COR-L47 (cell line): Measurements from ENCODE around the gene CCL11.
"Not testable (repeated sequence)": the region's sequence is repeated elsewhere in the genome, so short reads cannot be mapped to it uniquely, and the experiment has no call there.

Experiments used
- DNase-seq: peaks from one replicate; lab custom pipeline; 2025; lab: John Stamatoyannopoulos, UW

The CCL11 gene

DNA sequence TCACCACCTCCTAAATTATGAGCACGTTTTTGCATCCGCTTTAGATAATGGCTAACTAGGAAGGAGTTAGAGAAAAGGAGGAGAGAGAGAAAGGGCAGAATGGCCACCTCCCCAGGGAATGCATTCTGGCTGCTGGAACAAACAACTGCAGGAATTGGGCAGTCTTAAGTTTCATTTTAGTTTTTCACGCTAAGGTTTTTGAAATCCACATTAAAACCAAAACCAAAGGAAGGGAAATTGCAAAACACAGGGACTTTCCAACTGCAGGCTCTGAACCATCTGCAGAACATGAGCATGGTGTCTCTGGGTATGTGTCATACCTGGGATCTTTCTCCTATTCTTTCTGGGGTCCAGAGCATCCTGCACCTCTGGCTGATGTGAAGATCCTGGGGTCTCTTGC, 21.6 kb downstream of the CCL11 start:
- no peak for DNase-seq

DNA sequence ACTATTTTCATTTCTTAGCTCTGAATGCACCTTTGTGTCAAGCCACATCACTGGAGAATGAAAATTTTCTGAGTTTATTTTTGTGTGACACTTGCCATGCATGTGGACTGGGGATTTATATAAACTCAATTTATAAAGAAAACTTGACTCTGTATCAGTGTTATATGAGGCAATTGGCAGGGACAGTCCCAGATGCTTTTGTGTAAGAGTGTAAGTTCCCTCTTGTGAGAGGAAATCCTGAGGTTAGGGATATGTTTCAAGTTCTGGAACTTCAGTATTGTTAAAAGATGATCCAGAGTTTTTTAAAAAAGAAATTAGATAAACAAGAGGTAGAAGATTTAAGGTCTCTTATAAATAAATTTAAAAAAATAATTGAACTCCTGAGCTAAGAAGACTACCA, 22.8 kb downstream of the CCL11 start:
- no peak for DNase-seq

DNA sequence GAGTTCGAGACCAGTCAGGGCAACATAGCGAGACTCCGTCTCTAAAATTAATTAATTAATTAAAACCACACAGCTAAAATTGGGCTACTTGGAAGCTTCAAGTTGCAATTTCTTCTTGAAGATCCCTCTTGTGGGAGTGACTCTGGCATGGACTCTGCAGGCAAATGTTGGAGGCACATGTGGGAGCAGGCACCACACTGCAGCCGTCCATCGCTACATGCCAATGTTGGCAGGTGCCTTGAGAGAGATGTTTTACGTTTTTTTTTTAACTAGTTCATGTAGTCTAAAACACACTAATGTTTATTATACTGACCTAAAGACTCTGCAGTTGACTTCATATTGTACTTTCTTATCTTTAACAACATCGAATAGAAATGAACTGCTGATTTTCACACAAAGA, 25.7 kb downstream of the CCL11 start:
- no peak for DNase-seq

DNA sequence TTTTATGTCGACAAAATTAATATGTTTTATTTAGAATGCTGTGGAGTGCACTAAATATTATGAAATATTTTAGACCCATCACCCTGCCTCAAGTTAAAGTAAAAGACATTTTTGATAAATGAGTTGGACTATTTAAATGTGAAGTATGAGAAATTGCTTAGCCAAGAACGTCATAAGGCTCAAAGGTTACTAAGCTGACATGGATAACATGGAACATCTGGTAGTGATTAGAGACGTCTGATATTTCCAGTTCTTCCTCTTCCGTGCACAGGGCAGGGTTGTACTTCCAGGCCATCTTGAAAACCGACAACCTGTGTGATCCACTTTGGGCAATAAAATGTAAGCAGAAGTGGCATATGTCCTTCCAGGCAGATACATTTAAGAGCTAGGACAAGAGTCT, 26.5 kb downstream of the CCL11 start:
- DNase-seq = no peak

DNA sequence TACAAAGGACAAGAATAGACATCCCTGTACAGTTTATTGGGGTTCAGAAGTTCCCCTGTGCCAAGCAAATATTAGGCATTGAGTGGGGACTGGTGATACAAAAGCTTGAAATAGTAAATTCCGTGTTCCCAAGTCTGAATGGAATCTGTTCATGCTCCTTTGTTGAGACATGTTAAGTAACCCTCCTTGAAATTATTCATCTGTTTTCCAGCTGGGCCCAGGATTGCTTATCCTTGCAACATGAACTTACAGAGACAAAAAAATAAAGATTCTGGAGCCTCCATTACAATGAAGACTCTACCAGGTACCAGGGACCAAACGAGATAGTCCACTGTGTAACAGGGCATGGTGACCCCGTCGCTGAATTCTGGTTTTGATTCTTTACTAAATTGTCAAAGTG, 27.6 kb downstream of the CCL11 start:
- DNase-seq = no peak

DNA sequence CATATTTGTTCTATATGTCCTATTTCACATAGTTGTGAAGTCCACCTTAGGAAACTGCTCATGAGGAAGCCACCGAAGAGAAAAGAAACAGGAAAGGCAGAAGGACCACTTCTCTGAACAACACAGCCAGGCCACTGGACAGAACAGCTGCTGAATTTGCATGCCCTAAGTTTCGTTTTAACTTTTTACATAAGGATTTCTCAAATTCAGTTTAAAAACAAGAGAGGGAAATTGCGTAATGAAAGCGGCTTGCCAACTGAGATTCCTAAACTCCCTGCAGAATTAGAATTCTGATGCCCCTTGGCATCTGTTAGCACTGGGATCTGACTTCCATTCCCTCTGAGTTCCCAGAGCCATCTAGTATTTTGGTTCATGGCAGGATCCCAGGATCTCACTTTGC, 28.7 kb downstream of the CCL11 start:
- no peak for DNase-seq

DNA sequence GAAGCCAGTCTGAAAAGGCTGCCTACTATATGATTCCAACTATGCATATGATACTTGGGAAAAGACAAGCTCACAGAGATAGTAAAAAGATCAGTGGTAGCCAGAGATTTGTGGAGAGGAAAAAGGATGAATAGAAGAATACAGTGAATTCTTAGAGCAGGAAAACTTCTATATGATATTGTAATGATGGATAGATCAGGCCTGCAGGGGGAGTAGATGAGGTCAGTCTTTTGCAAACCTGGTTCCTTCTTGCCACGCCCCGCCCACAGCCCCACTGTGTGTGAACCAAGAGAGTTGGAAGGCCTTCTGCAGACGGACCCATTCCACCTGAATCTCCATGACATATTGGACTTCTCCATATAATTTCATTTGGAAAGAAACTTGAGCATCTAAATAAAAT, 32.9 kb downstream of the CCL11 start:
- DNase-seq = no peak

DNA sequence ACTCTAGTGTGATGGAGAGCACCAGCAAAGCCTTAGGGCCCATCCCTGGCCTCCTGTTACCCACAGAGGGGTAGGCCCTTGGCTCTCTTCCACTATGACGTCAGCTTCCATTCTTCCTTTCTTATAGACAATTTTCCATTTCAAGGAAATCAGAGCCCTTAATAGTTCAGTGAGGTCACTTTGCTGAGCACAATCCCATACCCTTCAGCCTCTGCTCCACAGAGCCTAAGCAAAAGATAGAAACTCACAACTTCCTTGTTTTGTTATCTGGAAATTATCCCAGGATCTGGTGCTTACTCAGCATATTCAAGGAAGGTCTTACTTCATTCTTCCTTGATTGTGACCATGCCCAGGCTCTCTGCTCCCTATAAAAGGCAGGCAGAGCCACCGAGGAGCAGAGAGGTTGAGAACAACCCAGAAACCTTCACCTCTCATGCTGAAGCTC, 33.5 kb downstream of the CCL11 start, which contains the start of gene CCL8:
CCL8 (plus strand) TSS at position 397 of the 445 bp plus-strand sequence. CDS start 67 bp downstream, outside the sequence.
- DNase-seq = no peak

DNA sequence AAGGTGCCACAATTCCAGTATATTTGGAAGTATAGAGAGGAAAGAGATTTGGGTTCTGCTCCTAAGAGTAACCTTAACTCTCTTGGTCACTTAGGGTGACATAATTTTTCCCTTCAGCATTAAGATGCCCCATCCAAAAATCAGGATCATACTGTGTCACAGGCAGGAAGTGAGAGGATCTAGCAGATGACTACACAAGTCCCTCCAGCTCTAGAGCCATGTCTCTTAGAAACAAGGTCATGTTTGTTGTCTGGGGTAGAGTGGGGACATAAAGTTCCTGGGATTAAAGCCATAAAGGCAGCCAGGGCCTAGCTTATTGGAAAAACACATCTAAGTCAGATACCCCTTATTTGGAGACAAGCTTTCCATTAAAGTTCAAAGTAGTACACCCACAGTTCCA, 36.4 kb downstream of the CCL11 start:
- no peak for DNase-seq

DNA sequence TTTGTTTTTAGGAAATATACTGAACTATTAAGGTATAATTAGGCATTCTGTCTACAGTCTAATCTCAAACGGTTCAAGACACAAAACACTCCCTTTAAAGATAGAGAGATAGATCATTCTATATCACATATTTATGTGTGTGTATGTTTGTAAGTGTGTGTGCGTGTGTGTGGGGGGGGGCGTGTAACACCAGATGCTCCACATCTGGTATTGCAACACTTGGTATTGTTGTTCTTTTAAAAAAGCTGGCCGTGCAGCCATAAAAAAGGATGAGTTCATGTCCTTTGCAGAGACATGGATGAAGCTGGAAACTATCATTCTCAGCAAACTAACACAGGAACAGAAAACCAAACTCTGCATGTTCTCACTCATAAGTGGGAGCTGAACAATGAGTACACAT, 42.0 kb downstream of the CCL11 start:
- DNase-seq = not testable (repeated sequence)

DNA sequence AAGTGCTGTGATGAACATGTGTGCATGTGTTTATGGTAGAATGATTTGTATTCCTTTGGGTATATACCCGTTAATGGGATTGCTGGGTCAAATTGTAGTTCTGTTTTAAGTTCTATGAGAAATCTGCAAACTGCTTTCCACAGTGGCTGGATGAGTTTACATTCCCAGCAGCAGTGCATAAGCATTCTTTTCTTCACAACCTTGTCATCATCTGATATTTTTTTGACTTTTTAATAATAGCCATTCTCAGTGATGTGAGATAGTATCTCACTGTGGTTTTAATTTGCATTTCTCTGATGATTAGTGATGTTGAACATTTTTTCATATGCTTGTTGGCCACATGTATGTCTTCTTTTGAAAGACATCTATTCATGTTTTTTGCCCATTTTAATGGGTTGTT, 52.2 kb downstream of the CCL11 start:
- DNase-seq = no peak
